GM23248 (cell line): ENCODE results near the gene MGMT. TPM values are rescaled to one million over a fixed set of nuclear protein-coding genes. Genes with fewer than 3 reads are reported as not detected.

ENCODE experiments used
- DNase-seq: peaks from one replicate; pipeline ENCODE4 v3.0.0-alpha.2; 2015
- H2AFZ ChIP-seq: fragments of 200-600 bp; sonication (generic); 2 replicates; pipeline ENCODE4 v1.6.1; 2016; ENCODE audit warnings: antibody characterized with exemption
- H3F3A ChIP-seq: fragments of 200-600 bp; sonication (generic); 2 replicates; pipeline ENCODE4 v1.6.1; 2016; ENCODE audit warnings: mild to moderate bottlenecking, antibody characterized with exemption, mixed run types; ENCODE audit not compliant: insufficient read depth
- H3K27ac ChIP-seq: fragments of 200-600 bp; sonication (generic); 2 replicates; pipeline ENCODE4 v1.5.1; 2016; ENCODE audit warnings: mild to moderate bottlenecking
- H3K27me3 ChIP-seq: fragments of 200-600 bp; sonication (generic); replicated peaks from 2 replicates; pipeline ENCODE4 v1.6.1; 2016; ENCODE audit warnings: mild to moderate bottlenecking; ENCODE audit not compliant: insufficient read depth
- H3K36me3 ChIP-seq: fragments of 200-600 bp; sonication (generic); 2 replicates; pipeline ENCODE4 v1.6.1; 2016; ENCODE audit warnings: low read depth, mild to moderate bottlenecking
- H3K4me1 ChIP-seq: fragments of 200-600 bp; sonication (generic); 2 replicates; pipeline ENCODE4 v1.6.1; 2016; ENCODE audit warnings: mild to moderate bottlenecking; ENCODE audit not compliant: insufficient read depth
- H3K4me2 ChIP-seq: fragments of 200-600 bp; sonication (generic); one replicate; pipeline ENCODE4 v1.6.1; 2016; ENCODE audit warnings: mild to moderate bottlenecking; ENCODE audit not compliant: unreplicated experiment
- H3K4me3 ChIP-seq: fragments of 200-600 bp; sonication (generic); 2 replicates; pipeline ENCODE4 v1.5.1; 2016; ENCODE audit warnings: mild to moderate bottlenecking
- H3K79me2 ChIP-seq: fragments of 200-600 bp; sonication (generic); 2 replicates; pipeline ENCODE4 v1.6.1; 2016; ENCODE audit warnings: mild to moderate bottlenecking; ENCODE audit not compliant: insufficient read depth
- H3K9ac ChIP-seq: fragments of 200-600 bp; sonication (generic); 2 replicates; pipeline ENCODE4 v1.6.1; 2016; ENCODE audit warnings: mild to moderate bottlenecking
- H3K9me2 ChIP-seq: fragments of 200-600 bp; sonication (generic); 2 replicates; pipeline ENCODE4 v1.6.1; 2016; ENCODE audit warnings: mixed run types, mild to moderate bottlenecking, moderate library complexity; ENCODE audit not compliant: insufficient read depth
- H3K9me3 ChIP-seq: fragments of 200-600 bp; sonication (generic); one replicate; pipeline ENCODE4 v1.6.1; 2017; ENCODE audit warnings: low read depth
- H4K20me1 ChIP-seq: fragments of 200-600 bp; sonication (generic); 2 replicates; pipeline ENCODE4 v1.6.0; 2016; ENCODE audit not compliant: insufficient read depth
- EZH2 ChIP-seq: fragments of 200-600 bp; sonication (generic); IDR thresholded peaks from 2 replicates; pipeline ENCODE4 v1.6.1; 2018; ENCODE audit warnings: antibody characterized with exemption, mild to moderate bottlenecking; ENCODE audit not compliant: insufficient read depth, poor library complexity, severe bottlenecking
- EZH2phosphoT487 ChIP-seq: fragments of 200-600 bp; sonication (generic); IDR thresholded peaks from 2 replicates; pipeline ENCODE4 v1.6.1; 2018; ENCODE audit warnings: antibody characterized with exemption, moderate library complexity, mild to moderate bottlenecking, low read depth; ENCODE audit not compliant: insufficient read depth
- WGBS, 2 experiments: methylation state at CpG; one replicate each; pipeline ENCODE4 v1.1.6; 2015 to 2017; ENCODE audit warnings: low lambda C conversion rate in 2 of 2, low coverage in 1 of 2; ENCODE audit errors: missing lambda C conversion rate in 2 of 2; 5-methylcytosine and 5-hydroxymethylcytosine counted together
- in situ Hi-C: fragments of 300-500 bp; cut with MboI; formaldehyde crosslinking; loops from 2 replicates; pipeline ENCODE4 v1.15.0; 2020
- polyA plus RNA-seq: library from polyadenylated mRNA; unstranded; fragments of >200 nt; fragmentation: Nextera tagmentation; extraction: Ambion mirVana; gene quantifications from 2 replicates; pipeline ENCODE4 v1.2.1, GENCODE V29; 2016
- total RNA-seq: library from RNA; depleted of rRNA; stranded (reverse); fragments of >200 nt; shearing (Covaris generic); gene quantifications from 2 replicates; pipeline ENCODE4 v1.2.3, GENCODE V29; 2014

Gene MGMT
- total and polyA plus RNA-seq, 2 experiments from 2014 or later = 28.5 to 35.1 TPM

- in situ Hi-C loops = no loop called here
Measured at GRCh38 chr10:129627442-129627841, 160.4 kb downstream of the MGMT start.

GRCh38 chr10:129628823-129629222 lies 161.8 kb downstream of the MGMT start:
- DNase-seq = no peak
- H3K27ac ChIP-seq = no peak overlapping the region

More at GRCh38 chr10:129627442-129627841, 160.4 kb downstream of the MGMT start:
- WGBS, 2 experiments = 71 to 82% methylated on average over 8 of the region's 8 CpGs
- Histone ChIP-seq H3K4me3 (no peak overlapping the region), H3K27ac (no peak overlapping the region), H3F3A (no peaks in the 10 kb centered on the region), H3K27me3 (no peaks in the 10 kb centered on the region), H3K36me3 (no peaks in the 10 kb centered on the region), H3K9me3 (no peaks in the 10 kb centered on the region), H3K4me2 (no peak overlapping the region), H2AFZ (no peak overlapping the region), H4K20me1 (no peaks in the 10 kb centered on the region), H3K9ac (no peak overlapping the region), H3K79me2 (no peaks in the 10 kb centered on the region), H3K4me1 (no peaks in the 10 kb centered on the region), H3K9me2 (0 out of 2 replicates have a peak, but pooled peaks cover 3% of the 10 kb centered on the region)
- no peak for DNase-seq
- no peak for TF ChIP-seq EZH2phosphoT487
- TF ChIP-seq EZH2 = no peak

DNA sequence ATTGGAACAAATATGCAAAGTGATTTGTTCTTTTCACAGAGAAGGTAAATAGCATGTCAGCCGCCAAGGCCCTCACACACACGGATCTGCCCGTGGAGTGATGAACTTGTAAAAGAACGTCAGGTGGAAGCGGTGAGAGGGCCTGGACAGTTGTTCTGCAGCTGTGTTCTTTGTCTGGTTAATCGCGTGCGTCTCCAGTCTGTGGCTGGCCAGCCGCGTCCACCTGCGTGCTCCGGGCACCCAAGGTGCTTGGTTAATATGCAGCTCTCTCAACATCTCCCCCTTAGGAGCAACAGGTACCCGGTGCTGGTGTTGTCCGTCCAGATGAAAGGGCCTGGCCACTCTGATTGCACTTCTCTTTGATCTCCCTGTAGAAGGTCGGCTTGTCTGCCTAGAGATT lies 162.9 kb downstream of the MGMT start:
- Histone ChIP-seq H3K9me2 (0 out of 2 replicates have a peak, but pooled peaks cover 3% of the 10 kb centered on the region), H4K20me1 (no peaks in the 10 kb centered on the region), H3F3A (no peaks in the 10 kb centered on the region), H3K4me3 (no peak overlapping the region), H3K9ac (no peak overlapping the region), H3K27me3 (no peaks in the 10 kb centered on the region), H3K36me3 (no peaks in the 10 kb centered on the region), H3K4me1 (no peaks in the 10 kb centered on the region), H3K79me2 (no peaks in the 10 kb centered on the region), H3K9me3 (no peaks in the 10 kb centered on the region), H3K4me2 (no peak overlapping the region), H3K27ac (no peak overlapping the region), H2AFZ (no peak overlapping the region)
- no peak for DNase-seq
- no peak for TF ChIP-seq EZH2phosphoT487
- no peak for TF ChIP-seq EZH2
- in situ Hi-C loops = no loop called here
- 89 to 94% methylated on average over 15 of the region's 15 CpGs for WGBS, 2 experiments

More at GRCh38 chr10:129628823-129629222, 161.8 kb downstream of the MGMT start:
- H3K27me3 ChIP-seq = no peaks in the 10 kb centered on the region
- no peaks in the 10 kb centered on the region for H3K36me3 ChIP-seq
- 92 to 96% methylated on average over 9 of the region's 9 CpGs for WGBS, 2 experiments
- no peaks in the 10 kb centered on the region for H3F3A ChIP-seq
- H3K9ac ChIP-seq = no peak overlapping the region
- no peaks in the 10 kb centered on the region for H3K4me1 ChIP-seq
- no peaks in the 10 kb centered on the region for H3K79me2 ChIP-seq
- H3K4me3 ChIP-seq = no peak overlapping the region
- H3K4me2 ChIP-seq = no peak overlapping the region
- no peak overlapping the region for H2AFZ ChIP-seq
- TF ChIP-seq EZH2phosphoT487 (no peak), EZH2 (no peak)
- H3K9me2 ChIP-seq = 0 out of 2 replicates have a peak, but pooled peaks cover 3% of the 10 kb centered on the region
- H3K9me3 ChIP-seq = no peaks in the 10 kb centered on the region
- no peaks in the 10 kb centered on the region for H4K20me1 ChIP-seq
- in situ Hi-C loops = no loop called here

DNA sequence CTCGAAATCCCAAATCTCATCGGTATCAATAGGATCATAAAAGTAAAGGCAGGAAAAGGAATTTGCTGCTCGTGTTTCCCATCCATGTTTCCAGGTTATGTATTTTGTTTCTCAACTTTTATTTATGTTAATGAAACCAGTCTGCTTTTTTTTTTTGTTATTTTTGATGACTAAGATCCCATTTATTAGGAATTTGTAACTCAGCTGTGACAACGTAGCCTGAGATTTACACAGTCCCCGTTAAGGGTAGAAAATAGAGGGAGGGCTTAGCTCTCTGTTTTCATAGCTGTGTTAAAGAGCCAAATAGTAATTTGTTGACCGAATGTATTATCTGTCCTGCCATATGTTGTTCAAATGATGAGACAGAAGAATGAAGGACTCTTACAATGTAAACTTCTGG lies 164.0 kb downstream of the MGMT start:
- Histone ChIP-seq H3K4me1 (no peaks in the 10 kb centered on the region), H3K27ac (no peak overlapping the region), H3K36me3 (no peaks in the 10 kb centered on the region), H4K20me1 (no peaks in the 10 kb centered on the region), H3K79me2 (no peaks in the 10 kb centered on the region), H3K9me2 (0 out of 2 replicates have a peak, but pooled peaks cover 3% of the 10 kb centered on the region), H3F3A (no peaks in the 10 kb centered on the region), H3K27me3 (no peaks in the 10 kb centered on the region), H2AFZ (no peak overlapping the region), H3K9ac (no peak overlapping the region), H3K4me2 (no peak overlapping the region), H3K9me3 (no peaks in the 10 kb centered on the region), H3K4me3 (no peak overlapping the region)
- no peak for DNase-seq
- 68 to 69% methylated on average over 6 of the region's 6 CpGs for WGBS, 2 experiments
- no peak for TF ChIP-seq EZH2phosphoT487
- no peak for TF ChIP-seq EZH2
- in situ Hi-C loops = no loop called here
